HG03342 (cell line): ENCODE measurements around the gene MKS1.

Experiments used
- ATAC-seq: cut with Tn5 transposase; IDR thresholded peaks from one replicate; pipeline ENCODE4 v1.9.1; 2021; ENCODE audit warnings: mild to moderate bottlenecking, moderate library complexity; ENCODE audit not compliant: unreplicated experiment

MKS1 gene

DNA sequence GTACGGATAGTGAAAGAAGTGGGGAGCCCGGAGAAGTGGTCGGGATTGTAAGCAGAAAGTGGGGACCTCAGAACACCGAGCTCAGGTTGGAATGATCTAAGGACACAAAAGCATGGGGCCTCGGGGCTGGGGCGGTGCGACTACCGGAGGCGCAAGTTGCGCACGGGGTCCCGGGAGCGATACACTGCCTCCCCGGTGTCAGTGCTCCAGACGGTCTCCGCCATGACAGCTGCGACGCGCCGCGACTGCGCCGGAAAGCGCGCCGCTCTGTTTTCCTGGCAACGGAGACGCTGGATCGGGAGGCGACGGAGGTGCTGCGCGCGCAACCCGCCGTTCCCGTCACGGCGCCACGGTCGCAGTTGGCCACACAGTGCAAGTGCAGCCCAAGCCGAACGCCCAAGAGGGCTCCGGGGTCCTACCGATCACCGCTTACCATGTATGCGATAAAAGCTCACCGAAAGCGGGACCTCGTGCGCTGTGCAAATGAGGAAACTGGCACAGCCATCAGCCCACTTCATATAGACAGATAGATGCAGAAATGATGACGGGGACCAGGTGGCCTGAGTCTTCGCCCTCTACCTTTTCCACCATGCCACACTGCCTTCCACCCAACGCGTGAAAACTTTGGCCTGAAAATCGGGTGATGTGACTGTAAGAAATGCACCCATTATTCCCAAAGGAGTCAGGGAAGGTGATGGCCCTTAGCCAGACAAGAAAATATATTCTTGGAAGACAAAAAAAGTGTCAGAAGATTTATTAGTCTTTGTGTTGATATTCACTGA lies at the start of gene MKS1:
TSS of gene MKS1 (minus strand) at position 249 of the 782 bp plus-strand sequence. CDS start at position 224, 25 bp downstream.
- peak; percentile 91 for ATAC-seq

DNA sequence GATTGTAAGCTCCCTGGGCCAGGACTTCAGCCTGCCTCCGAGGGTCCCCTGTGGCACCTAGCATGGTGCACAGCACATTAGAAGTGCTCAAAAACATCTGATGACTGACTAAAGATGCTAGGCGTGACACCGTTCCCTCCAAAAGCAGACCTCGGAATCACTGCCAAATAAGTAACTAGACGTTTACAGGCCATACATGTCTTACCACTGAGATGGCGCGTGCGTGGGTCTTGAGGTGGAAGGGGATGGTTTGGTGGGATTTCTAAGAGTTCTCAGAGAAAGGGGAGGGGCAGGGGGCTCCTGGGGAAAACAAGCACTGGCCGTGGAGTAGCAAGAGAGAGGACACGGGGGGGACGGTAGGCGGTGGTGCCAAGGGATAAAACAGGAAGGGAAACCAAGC lies 49.3 kb upstream of the MKS1 start:
- no peak for ATAC-seq

DNA sequence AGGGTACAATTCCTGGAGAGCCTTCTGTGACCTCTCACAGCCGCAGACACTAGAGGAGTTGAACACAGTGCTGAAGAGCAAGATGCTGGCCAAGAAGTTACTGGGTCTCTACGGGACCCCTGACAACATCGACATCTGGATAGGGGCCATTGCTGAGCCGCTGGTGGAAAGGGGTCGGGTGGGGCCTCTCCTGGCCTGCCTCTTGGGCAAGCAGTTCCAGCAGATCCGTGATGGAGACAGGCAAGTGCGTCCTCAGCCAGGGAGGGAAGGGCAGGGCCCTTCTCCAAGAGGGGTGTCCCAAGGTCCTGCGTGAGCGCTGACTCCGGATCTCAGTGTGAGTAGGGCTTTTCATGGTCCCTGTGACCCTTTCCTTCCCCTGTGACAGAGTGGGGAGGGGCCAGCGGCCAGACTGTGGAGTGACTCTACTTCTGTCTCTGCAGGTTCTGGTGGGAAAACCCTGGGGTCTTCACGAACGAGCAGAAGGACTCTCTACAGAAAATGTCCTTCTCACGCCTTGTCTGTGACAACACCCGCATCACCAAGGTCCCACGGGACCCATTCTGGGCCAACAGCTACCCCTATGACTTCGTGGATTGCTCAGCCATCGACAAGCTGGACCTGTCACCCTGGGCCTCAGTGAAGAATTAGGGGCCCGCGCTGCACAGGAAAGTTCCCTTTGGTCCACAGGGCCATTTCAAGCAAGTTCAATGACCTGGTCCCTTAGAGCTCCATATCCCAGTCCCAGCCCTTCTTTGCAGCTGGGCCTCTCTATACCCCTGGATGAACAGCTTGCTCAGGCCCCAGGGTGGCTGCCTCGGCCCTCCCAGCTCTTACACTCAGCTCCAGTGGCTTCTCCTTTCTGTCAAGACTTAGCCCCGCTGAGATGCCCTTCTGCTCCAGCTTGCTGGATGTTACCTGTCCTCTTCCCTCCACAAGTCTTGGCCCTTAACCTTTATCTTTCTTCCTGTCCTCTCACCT lies 48.6 kb upstream of the MKS1 start:
- no peak for ATAC-seq

DNA sequence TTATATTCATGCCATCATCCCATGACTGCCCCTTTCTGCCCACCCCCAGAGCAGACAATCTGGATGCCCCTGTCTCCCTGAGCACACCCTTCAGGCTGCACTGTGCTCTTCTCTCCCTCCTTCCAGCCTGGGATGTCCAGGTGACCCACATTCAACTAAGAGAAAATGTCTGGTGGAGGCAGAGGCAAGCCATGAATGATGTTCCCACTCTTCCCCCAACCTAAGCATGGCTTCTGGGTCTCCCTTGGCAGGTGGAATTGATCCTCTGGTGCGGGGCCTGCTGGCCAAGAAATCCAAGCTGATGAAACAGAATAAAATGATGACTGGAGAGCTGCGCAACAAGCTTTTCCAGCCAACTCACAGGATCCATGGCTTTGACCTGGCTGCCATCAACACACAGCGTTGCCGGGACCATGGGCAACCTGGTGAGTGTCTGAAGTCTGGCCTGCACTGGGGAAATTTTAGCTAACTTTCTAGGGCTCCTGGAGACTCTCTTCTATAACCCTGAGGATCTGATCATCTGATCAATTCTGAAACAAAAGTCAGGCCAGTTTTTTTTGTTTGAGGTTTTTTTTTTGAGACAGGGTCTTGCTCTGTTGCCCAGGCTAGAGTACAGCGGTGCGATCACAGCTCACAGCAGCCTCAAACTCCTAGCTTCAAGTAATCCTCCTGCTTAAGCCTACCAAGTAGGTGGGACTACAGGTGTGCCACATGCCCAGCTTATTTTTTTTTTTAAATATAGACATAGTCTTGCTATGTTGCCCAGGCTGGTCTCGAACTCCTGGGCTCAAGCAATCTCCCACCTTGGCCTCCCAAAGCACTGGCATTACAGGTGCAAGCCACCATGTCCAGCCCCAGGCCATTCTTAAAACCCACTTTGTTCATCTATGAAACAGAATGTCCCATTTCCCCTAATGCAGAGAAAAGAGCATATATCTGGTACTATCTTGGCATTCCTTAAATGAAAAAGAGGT lies 47.1 kb upstream of the MKS1 start:
- no peak for ATAC-seq

DNA sequence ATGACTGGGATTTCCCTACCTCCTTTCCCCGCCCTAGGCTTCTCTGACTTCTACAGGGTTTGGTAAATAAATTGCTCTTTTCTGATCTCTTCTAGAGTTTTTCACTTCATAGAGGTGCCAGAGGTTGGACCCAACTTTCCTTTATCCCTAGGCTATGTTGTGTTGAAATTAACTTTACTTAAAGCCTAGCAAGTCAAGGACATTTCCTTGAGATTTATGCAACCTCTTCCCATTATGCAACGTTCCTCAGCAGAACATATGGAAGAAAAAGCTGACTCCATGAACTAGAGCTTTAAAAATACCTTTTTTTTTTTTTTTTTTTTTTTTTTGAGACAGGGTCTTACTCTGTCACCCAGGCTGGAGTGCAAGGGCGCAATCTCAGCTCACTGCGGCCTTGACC lies 46.2 kb upstream of the MKS1 start:
- ATAC-seq = no peak

DNA sequence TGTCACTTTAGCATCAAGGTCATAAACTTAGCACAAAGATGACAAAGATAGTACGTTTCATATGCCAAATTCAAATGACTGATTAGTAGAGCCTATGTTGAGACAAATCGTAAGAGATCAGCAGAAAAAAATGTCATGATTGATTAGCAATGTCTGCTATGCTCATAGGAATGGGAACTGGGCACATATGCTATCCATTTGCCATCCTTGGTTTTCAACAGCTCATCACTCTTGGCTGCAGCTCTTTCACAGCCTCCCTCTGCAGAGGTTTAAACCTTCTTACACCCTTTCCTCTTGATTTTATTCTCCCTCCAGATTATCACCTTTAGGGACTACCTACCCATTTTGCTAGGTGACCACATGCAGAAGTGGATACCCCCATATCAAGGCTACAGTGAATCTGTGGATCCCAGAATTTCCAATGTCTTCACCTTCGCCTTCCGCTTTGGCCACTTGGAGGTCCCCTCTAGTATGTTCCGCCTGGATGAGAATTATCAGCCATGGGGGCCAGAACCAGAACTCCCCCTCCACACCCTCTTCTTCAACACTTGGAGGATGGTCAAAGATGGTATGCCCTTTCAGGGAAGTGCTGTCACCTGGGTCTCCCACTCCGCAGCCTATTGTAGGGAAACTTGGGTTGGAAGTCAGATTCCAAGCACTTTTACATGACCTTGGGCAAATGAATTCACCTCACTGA lies 45.5 kb upstream of the MKS1 start:
- ATAC-seq = no peak

DNA sequence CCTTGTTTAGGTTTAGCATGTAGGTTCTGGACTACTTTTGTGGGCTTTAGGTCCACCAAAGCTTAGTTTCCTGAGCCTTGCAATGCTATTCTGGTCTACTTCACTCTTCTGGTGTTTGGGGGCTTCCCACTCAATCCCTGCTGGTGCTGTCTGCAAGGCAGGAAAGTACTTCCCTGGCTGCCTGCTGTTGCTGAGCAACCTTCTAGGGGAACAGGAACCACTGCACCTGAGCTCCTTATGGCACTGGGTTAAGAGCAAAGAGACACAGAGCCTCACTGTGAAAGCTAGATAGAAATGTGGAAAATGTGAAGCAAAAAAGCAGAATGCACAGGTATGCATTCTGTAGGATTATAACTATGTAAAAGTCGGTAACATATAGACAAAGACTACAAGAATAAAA lies 44.7 kb upstream of the MKS1 start:
- ATAC-seq = no peak

DNA sequence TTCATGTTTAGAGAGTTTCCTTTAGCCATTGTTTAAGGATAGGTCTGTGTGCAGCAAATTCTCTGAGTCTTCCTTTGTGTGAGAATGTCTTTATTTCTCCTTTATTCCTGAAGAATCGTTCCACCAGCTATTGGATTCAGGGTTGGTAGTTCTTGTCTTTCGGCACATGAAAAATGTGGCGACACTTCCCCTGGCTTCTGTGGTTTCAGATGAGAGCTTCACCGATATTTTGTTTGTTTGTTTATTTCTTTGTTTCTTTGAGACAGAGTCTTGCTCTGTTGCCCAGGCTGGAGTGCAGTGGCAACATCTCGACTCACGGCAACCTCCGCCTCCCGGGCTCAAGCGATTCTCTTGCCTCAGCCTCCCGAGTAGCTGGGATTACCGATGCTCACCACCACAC lies 43.1 kb upstream of the MKS1 start:
- ATAC-seq = no peak

DNA sequence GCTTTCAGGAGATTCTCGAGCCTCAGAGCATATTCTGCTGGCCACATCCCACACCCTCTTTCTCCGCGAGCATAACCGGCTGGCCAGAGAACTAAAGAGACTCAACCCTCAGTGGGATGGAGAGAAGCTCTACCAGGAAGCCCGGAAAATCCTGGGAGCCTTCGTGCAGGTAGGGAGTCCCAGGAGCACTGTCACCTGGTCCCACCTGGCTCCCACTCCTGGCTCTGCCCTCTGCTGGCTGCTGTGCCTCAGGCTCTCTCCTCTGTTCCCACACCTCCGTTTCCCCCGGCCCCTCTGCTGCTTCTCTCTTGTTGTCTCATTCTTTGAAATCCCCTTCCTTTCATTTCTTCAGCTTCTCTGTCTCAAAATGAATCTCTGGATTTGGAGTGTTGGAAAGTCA lies 35.7 kb upstream of the MKS1 start:
- ATAC-seq = no peak

DNA sequence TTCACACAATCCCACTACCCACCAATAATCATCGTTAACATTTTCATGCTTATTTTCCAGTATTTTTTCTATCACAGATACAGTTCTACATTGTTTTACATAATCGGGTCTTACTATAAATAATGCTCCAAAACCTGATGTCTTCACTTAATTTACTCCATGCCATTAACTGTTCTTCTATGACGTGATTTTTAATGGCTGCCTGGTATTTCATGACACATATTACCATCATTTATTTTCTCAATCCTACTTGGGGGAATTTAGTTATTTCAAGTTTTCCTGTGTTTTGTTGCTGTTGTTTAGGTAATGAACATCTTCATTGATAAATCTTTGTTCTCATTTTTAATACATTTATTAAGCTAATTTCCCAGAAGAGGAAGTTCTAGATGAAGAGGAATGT lies 34.0 kb upstream of the MKS1 start:
- ATAC-seq = no peak

DNA sequence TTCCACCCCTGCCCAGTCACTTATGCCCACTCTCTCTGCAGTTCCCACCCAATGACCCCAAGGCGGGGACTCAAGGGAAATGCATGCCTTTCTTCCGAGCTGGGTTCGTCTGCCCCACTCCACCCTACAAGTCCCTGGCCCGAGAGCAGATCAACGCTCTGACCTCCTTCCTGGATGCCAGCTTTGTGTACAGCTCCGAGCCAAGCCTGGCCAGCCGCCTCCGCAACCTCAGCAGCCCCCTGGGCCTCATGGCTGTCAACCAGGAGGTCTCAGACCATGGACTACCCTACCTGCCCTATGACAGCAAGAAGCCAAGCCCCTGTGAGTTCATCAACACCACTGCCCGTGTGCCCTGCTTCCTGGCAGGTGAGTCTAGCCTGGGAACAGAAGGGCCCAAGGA lies 33.1 kb upstream of the MKS1 start:
- no peak for ATAC-seq

DNA sequence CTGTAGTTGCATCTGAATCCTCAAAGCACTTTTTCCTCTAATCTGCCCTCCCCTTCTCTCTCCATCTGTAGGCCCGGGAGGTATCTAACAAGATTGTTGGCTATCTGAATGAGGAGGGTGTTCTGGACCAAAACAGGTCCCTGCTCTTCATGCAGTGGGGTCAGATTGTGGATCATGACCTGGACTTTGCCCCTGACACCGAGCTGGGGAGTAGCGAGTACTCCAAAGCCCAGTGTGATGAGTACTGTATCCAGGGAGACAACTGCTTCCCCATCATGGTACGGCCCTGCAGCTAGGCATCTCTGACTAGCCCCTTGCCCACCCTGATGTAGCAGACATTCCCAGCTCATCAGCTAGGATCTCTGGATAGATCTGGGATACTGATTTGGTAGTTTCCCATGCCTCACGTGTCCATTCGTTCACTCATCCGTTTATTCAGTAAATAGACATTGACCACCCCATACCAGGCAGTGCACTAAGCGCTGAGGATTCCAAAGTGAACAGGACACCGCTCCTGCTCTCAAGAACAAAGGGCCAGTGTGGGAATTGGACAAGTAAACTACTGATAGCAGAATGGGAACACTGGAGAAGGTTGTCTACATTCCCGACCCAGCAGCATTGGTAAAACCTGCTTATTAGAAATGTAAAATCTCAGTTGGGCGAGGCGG lies 31.4 kb upstream of the MKS1 start:
- no peak for ATAC-seq

DNA sequence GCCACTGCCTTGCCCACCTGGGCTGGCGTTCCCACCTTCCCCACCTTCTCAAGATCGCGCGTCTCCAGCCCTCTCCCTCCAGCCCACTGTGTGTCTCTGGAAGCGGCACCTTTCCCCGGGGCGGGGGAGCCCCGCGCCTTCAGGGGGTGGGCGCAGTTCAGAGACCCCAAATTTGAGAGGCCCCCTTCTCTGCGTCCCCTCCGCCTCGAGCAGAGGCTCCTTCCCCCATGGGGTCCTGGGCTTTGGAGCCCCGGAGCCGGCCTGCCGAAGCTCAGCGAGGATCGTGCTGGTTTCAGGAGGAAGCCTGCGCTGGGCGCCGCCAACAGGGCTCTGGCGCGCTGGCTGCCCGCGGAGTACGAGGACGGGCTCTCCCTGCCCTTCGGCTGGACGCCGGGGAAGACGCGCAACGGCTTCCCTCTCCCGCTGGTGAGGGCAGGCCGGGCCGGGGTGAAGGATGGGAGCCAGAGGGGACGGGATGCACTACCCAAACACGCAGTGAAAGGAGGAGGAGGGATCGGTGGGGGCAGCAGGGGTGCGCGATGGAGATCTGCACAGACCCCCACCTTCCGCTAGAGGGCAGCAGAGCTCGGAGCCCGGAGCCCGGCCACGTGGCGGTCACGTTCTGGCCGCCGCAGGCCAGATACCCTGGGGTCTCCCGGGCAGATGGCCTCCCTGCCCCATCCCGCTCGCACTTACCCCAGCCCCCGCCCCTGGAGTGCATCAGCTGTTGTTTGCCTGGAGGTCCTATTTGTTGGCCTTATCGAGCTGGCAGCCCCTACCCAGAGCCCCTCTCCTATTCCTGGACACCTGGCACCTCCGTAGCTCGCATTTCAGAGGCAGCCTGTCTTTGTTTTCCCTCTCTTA lies 30.4 kb upstream of the MKS1 start:
- ATAC-seq = peak; percentile 67

DNA sequence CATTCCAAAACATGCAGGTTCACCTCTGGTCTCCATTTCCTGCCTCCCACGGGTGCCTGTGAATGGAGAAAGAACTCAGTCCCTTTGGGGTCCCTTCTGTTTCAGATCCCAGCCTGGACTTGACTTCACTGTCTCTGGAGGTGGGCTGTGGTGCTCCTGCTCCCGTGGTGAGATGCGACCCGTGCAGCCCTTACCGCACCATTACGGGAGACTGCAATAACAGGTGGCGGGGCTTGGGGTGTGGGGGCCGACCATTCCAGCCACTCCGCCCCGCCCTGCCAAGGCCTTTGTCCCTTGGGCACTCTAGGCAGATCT lies 29.9 kb upstream of the MKS1 start:
- ATAC-seq = no peak

DNA sequence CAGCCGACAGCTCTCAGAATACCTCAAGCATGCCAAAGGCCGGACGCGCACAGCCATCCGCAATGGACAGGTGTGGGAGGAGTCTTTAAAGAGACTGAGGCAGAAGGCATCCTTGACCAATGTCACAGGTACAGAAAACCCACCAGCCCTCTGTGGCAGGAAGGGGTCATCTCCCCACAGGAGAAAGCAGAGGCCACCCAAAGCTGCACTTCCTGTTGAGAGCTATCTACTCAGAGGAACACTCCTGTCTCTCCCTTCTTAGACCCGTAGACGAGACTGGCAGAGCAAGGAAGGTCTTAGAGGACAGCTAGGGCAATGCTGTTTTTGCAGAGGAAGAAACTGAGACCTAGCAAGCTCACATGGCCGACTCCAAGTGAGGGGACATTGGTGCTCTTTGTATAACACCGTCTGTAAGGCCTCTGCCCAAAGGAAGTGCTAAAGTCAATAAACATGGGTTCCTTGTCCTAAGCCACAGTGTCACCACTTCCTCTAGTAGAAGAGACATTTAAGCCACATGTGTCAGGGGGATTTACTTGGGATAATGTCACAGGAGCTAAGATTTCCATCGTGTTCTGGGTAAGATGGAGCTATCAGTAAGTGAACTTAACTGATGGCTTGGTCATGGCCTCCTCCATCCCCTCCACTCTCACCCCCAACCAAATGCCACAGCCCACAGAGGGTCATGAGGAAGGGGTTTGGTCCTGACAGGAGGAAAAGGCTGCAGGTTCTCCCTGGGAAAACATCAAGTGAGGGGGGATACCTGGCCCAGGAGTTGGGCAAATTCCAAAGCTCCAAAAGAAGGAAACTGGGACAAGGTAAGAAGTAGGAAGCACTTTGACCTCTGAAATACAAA lies 28.7 kb upstream of the MKS1 start:
- ATAC-seq = no peak

DNA sequence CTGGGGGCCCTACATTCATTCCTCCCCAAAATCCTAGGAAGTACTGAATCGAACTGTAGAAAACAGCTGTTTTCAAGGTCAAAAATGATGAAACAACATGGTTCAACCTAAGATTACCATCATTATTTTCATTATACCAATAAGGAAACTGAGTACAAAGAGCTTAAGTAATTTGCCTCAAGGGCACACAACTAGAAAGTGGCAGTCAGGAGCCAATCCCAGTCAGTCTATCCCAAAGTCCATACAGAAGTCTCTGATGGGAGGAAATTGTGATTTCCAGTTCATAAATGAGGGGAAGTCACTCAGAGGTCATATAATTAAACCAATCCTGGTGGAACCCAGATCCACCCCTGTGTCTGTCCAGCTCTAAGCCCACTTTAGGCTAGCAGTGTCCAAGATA lies 27.7 kb upstream of the MKS1 start:
- no peak for ATAC-seq

DNA sequence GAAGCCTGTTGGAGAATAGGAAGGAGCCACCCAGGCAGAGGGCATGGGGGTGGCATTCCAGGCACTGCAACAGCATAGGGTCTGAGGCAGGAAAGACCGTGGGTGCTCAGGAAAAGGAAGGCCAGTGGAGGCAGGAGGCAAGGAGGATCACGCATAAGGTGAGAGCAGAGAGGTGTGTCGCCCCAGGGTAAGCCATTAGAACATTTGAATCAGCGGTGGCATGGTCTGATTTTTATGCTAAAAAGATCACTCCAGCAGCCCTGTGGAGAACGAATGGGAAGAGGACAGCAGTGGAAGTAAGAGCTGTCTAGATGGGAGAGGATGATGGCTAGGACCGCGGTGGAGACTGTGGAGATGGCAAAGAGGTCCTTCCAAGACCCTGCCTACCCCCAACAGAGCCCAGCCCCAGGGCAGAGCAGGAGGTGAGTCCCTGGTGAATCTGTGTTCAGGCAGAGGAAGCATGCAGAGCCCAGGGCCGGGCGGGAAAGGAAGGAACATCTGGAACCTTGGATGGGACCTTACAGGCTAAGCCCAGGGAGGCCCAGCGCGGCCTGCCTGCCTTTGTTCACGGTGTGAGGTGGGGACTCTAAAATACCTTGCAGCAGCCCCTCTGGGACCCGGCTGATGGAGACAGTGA lies 27.2 kb upstream of the MKS1 start:
- ATAC-seq = no peak
